Cardiac muscle cell (in vitro differentiated cells and primary cell): ENCODE data around the gene MPV17. TPM values are rescaled to one million over a fixed set of nuclear protein-coding genes. Genes with fewer than 3 reads are reported as not detected.

Experiments
- DNase-seq, 2 donors: peaks; one replicate each; pipeline versions ENCODE4 v3.0.0 to v3.0.0-alpha.2; 2010 to 2017; ENCODE audit warnings: low read depth in 1 of 2, low spot score in 1 of 2
- H3K27ac ChIP-seq: fragments of 200-600 bp; sonication (generic); 2 replicates; pipeline ENCODE4 v1.5.1; 2016
- H3K27me3 ChIP-seq: fragments of 200-600 bp; sonication (generic); 2 replicates; pipeline ENCODE4 v1.6.0; 2016; ENCODE audit warnings: control low read depth
- H3K36me3 ChIP-seq: fragments of 200-600 bp; sonication (generic); 2 replicates; pipeline ENCODE4 v1.5.1; 2016; ENCODE audit warnings: control low read depth
- H3K4me1 ChIP-seq: fragments of 200-600 bp; sonication (generic); 2 replicates; pipeline ENCODE4 v1.8.1; 2017; ENCODE audit warnings: low read depth, mild to moderate bottlenecking, mixed run types
- H3K4me3 ChIP-seq: fragments of 200-600 bp; sonication (generic); 2 replicates; pipeline ENCODE4 v1.5.1; 2016; ENCODE audit warnings: mild to moderate bottlenecking
- H3K9me3 ChIP-seq: fragments of 200-600 bp; sonication (generic); 2 replicates; pipeline ENCODE4 v1.5.1; 2017; ENCODE audit warnings: low read depth, mild to moderate bottlenecking, control low read depth
- CTCF ChIP-seq: IDR thresholded peaks from 2 replicates; pipeline ENCODE4 v1.5.1; 2012; ENCODE audit warnings: low read depth, mild to moderate bottlenecking, low read length
- polyA plus RNA-seq: library from polyadenylated mRNA; unstranded; fragments of >200 nt; fragmentation: Nextera tagmentation; extraction: Ambion mirVana; gene quantifications from 2 replicates; pipeline ENCODE4 v1.2.1, GENCODE V29; 2016
- total RNA-seq: library from RNA; depleted of rRNA; stranded (reverse); fragments of >200 nt; gene quantifications from 2 replicates; pipeline ENCODE4 v1.2.3, GENCODE V29; 2016

MPV17 gene
- total and polyA plus RNA-seq, 2 experiments from 2014 or later: 70.8 to 88.7 TPM

GRCh38 chr2:27363933-27364332 is 41.0 kb upstream of the MPV17 start:
- no peaks in the 10 kb centered on the region for H3K27me3 ChIP-seq
- H3K4me1 ChIP-seq: no peaks in the 10 kb centered on the region
- no peak for DNase-seq
- no peak for TF ChIP-seq CTCF
- no peak overlapping the region for H3K27ac ChIP-seq
- no peaks in the 10 kb centered on the region for H3K9me3 ChIP-seq
- H3K4me3 ChIP-seq: no peak overlapping the region
- H3K36me3 ChIP-seq: peaks cover 32% of the 10 kb centered on the region

- no peak for DNase-seq
- H3K36me3 ChIP-seq: peaks cover 26% of the 10 kb centered on the region
- no peak overlapping the region for H3K4me3 ChIP-seq
- H3K9me3 ChIP-seq: no peaks in the 10 kb centered on the region
- no peaks in the 10 kb centered on the region for H3K4me1 ChIP-seq
- no peaks in the 10 kb centered on the region for H3K27me3 ChIP-seq
- no peak overlapping the region for H3K27ac ChIP-seq
- no peak for TF ChIP-seq CTCF
Measured at GRCh38 chr2:27362678-27363420, 40.0 kb upstream of the MPV17 start.

- Histone ChIP-seq H3K36me3 (no peaks in the 10 kb centered on the region), H3K27me3 (no peaks in the 10 kb centered on the region), H3K9me3 (no peaks in the 10 kb centered on the region), H3K4me1 (no peaks in the 10 kb centered on the region), H3K4me3 (peak within 1 kb of the TSS; percentile 68), H3K27ac (peak within 1 kb of the TSS; percentile 96)
- peak; percentile 98 to 99 for DNase-seq
- no peak for TF ChIP-seq CTCF
Measured at GRCh38 chr2:27356382-27357181, 33.7 kb upstream of the MPV17 start, which contains the start of gene GTF3C2. GTF3C2 (minus strand) TSS chr2:27356764; CDS start chr2:27343554, 13,210 bp downstream.

- Histone ChIP-seq H3K27me3 (no peaks in the 10 kb centered on the region), H3K4me1 (no peaks in the 10 kb centered on the region), H3K9me3 (no peaks in the 10 kb centered on the region), H3K36me3 (no peaks in the 10 kb centered on the region), H3K27ac (peak overlapping the region; percentile 96), H3K4me3 (peak overlapping the region; percentile 68)
- no peak for TF ChIP-seq CTCF
- DNase-seq: peak in 1 of 2 donors; percentile 62
Measured at GRCh38 chr2:27356056-27356381, 33.1 kb upstream of the MPV17 start.

- Histone ChIP-seq H3K36me3 (no peaks in the 10 kb centered on the region), H3K4me1 (no peaks in the 10 kb centered on the region), H3K27ac (no peak overlapping the region), H3K4me3 (no peak overlapping the region), H3K9me3 (no peaks in the 10 kb centered on the region), H3K27me3 (no peaks in the 10 kb centered on the region)
- no peak for DNase-seq
- TF ChIP-seq CTCF: no peak
Measured at GRCh38 chr2:27354597-27354927, 31.7 kb upstream of the MPV17 start.
